BJ (cell line): ENCODE results near the gene GON4L. TPM values are rescaled to one million over a fixed set of nuclear protein-coding genes. Genes with fewer than 3 reads are reported as not detected.
"Not testable (repeated sequence)": the region's sequence is repeated elsewhere in the genome, so short reads cannot be mapped to it uniquely, and the experiment has no call there.

ENCODE experiments used
- CTCF ChIA-PET: fragments of 350-600 bp; formaldehyde crosslinking; extraction: SDS; loops from one replicate; lab custom pipeline; 2021; ENCODE audit warnings: antibody characterized with exemption, inconsistent platforms; lab: Yijun Ruan, JAX
- POLR2A ChIA-PET: fragments of 300-600 bp; sonication (Branson Sonifier 250); formaldehyde crosslinking; extraction: SDS; loops from one replicate; lab custom pipeline; 2021; ENCODE audit warnings: antibody characterized with exemption; lab: Charles Lee
- DNase-seq: peaks from one replicate; pipeline ENCODE4 v3.0.0-alpha.2; 2011; ENCODE audit warnings: low read depth
- H3K27me3 ChIP-seq: 2 replicates; pipeline ENCODE4 v1.6.0; 2011; ENCODE audit warnings: low read length; ENCODE audit not compliant: control insufficient read depth, insufficient read depth
- H3K36me3 ChIP-seq: 2 replicates; pipeline ENCODE4 v1.5.1; 2011; ENCODE audit warnings: low read length; ENCODE audit not compliant: control insufficient read depth, insufficient read depth
- H3K4me3 ChIP-seq: 2 replicates; pipeline ENCODE4 v1.5.1; 2011; ENCODE audit warnings: low read depth, mild to moderate bottlenecking, control low read depth, low read length
- CTCF ChIP-seq: IDR thresholded peaks from 2 replicates; pipeline ENCODE4 v1.5.1; 2011; ENCODE audit warnings: low read depth, mild to moderate bottlenecking, control low read depth, inconsistent platforms, low read length, moderate library complexity; ENCODE audit not compliant: insufficient read depth
- polyA plus RNA-seq: library from polyadenylated mRNA; depleted of rRNA; stranded (reverse); fragments of >200 nt; gene quantifications from 2 replicates; pipeline ENCODE4 v1.2.3, GENCODE V29; 2011

GON4L gene
- polyA plus RNA-seq, 1 experiment: 18.3 TPM

GRCh38 chr1:155776414-155776813 lies 80.6 kb downstream of the GON4L start:
- no peak for DNase-seq
- CTCF ChIA-PET: interaction anchor here (0.6 to 1.5 kb wide), 3 partner anchors 17 to 52 kb away, joined by 4 read pairs; no protein-coding TSS in a partner anchor
- POLR2A ChIA-PET: no interaction called here
- H3K4me3 ChIP-seq: no peak overlapping the region
- no peak for TF ChIP-seq CTCF
- no peaks in the 10 kb centered on the region for H3K27me3 ChIP-seq
- H3K36me3 ChIP-seq: peaks cover 5% of the 10 kb centered on the region

- Histone ChIP-seq H3K36me3 (peaks cover 12% of the 10 kb centered on the region), H3K4me3 (no peak overlapping the region), H3K27me3 (no peaks in the 10 kb centered on the region)
- CTCF ChIA-PET: no interaction called here
- DNase-seq: no peak
- TF ChIP-seq CTCF: no peak
- POLR2A ChIA-PET: no interaction called here
Observed at GRCh38 chr1:155773221-155773620, 83.8 kb downstream of the GON4L start.

- POLR2A ChIA-PET: no interaction called here
- CTCF ChIA-PET: no interaction called here
- Histone ChIP-seq H3K4me3 (no peak overlapping the region), H3K36me3 (peaks cover 15% of the 10 kb centered on the region), H3K27me3 (no peaks in the 10 kb centered on the region)
- no peak for TF ChIP-seq CTCF
- DNase-seq: no peak
Observed at GRCh38 chr1:155769257-155769656, 87.8 kb downstream of the GON4L start.

- CTCF ChIA-PET, DNase-seq: not testable (repeated sequence)
- peaks cover 15% of the 10 kb centered on the region for H3K36me3 ChIP-seq
Observed at GRCh38 chr1:155767399-155767989, 89.5 kb downstream of the GON4L start.

GRCh38 chr1:155763989-155764388 lies 93.0 kb downstream of the GON4L start:
- H3K4me3 ChIP-seq, DNase-seq, POLR2A ChIA-PET, H3K27me3 ChIP-seq: not testable (repeated sequence)
- H3K36me3 ChIP-seq: peaks cover 13% of the 10 kb centered on the region
- CTCF ChIA-PET: interaction anchor here (0.6 kb wide), 1 partner anchor 11 kb away, joined by 3 read pairs; no protein-coding TSS in a partner anchor

More at GRCh38 chr1:155767399-155767989, 89.5 kb downstream of the GON4L start:
- H3K4me3 ChIP-seq, POLR2A ChIA-PET, H3K27me3 ChIP-seq: not testable (repeated sequence)

- CTCF ChIA-PET: interaction anchor here (0.6 kb wide), 1 partner anchor 10 kb away, joined by 3 read pairs; no protein-coding TSS in a partner anchor
- H3K36me3 ChIP-seq: peaks cover 16% of the 10 kb centered on the region
- POLR2A ChIA-PET, H3K4me3 ChIP-seq, H3K27me3 ChIP-seq: not testable (repeated sequence)
- DNase-seq: peak; percentile 50
Observed at GRCh38 chr1:155763090-155763815, 93.8 kb downstream of the GON4L start.
